Muscle of leg (tissue), 11 donors: ENCODE results near the gene GPR152. TPM values are rescaled to one million over a fixed set of nuclear protein-coding genes. Genes with fewer than 3 reads are reported as not detected.
A peak's percentile ranks its signal among the peaks of the same experiment; 100 is the strongest.
"Not testable (repeated sequence)": the region's sequence is repeated elsewhere in the genome, so short reads cannot be mapped to it uniquely, and the experiment has no call there.

ENCODE experiments used
- DNase-seq: peaks from one replicate; pipeline ENCODE4 v3.0.0; 2013
- H3K27ac ChIP-seq: one replicate; pipeline ENCODE4 v1.5.1; 2013; ENCODE audit warnings: mild to moderate bottlenecking, low read length, control low read depth
- H3K27me3 ChIP-seq: one replicate; pipeline ENCODE4 v1.6.1; 2013; ENCODE audit warnings: low read length; ENCODE audit not compliant: control insufficient read depth, insufficient read depth
- H3K36me3 ChIP-seq: one replicate; pipeline ENCODE4 v1.6.1; 2013; ENCODE audit warnings: low read length; ENCODE audit not compliant: control insufficient read depth, insufficient read depth
- H3K4me1 ChIP-seq: one replicate; pipeline ENCODE4 v1.6.1; 2013; ENCODE audit warnings: low read length; ENCODE audit not compliant: control insufficient read depth, insufficient read depth
- H3K4me3 ChIP-seq: one replicate; pipeline ENCODE4 v1.5.1; 2013; ENCODE audit warnings: low read length, control low read depth
- H3K9me3 ChIP-seq: replicated peaks from 2 replicates; pipeline ENCODE4 v1.6.1; 2013; ENCODE audit warnings: low read depth, low read length; ENCODE audit not compliant: control insufficient read depth
- WGBS: methylation state at CpG from one replicate; pipeline ENCODE4 v1.1.5; 2013; ENCODE audit warnings: missing lambda C conversion rate; ENCODE audit not compliant: insufficient coverage; 5-methylcytosine and 5-hydroxymethylcytosine counted together
- polyA plus RNA-seq, 8 donors: library from polyadenylated mRNA; unstranded; fragments of 120-200 nt; gene quantifications; one replicate each; pipeline versions ENCODE4 v1.2.1 to v1.2.3, GENCODE V29; 2013; ENCODE audit warnings: inconsistent platforms in 1 of 8, low replicate concordance in 1 of 8; ENCODE audit not compliant: insufficient read length in 8 of 8, insufficient read depth in 1 of 8
- total RNA-seq: library from RNA; stranded (reverse); fragments of 120-200 nt; gene quantifications from one replicate; pipeline ENCODE4 v1.2.4, GENCODE V29; 2013

Gene GPR152
- total and polyA plus RNA-seq, 9 donors, result not detected

DNA sequence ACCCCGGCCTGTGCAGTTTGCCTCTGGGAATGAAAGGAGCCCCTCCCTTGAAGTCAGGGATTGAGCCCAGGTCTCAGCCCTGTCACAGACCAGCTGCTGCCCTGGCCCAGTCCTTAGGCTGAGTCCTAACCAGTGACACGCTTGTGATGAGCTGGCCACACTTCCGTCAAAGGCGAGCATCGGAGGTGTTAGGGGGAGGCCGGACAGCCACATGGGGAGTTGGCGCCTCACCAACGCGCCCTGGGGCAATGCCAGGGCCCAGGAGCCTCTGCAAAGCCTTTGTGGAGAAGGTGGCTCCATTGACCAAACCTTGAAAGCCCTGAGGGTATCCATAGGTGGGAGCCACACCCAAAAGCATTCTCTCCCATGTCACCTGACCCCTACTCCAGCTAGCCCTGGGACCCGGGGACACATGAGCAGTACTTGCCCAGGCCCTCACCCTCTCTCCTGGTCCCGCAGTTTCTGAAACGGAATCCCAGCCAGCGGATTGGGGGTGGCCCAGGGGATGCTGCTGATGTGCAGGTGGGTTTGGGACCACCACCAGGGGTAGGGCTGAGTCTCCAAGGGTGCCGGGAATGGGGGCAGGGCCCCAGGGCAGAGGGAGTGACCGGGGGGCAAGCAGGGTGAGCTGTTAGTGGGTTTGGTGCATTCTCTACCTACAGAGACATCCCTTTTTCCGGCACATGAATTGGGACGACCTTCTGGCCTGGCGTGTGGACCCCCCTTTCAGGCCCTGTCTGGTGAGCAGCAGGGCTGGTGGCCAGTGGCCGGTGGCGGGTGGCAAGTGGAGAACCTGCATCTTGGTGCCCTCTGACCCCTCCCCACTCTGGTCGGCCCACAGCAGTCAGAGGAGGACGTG, 18.8 kb downstream of the GPR152 start:
- Histone ChIP-seq H3K27ac (no peak overlapping the region), H3K4me3 (no peak overlapping the region), H3K36me3 (peaks cover 72% of the 10 kb centered on the region), H3K27me3 (no peaks in the 10 kb centered on the region), H3K9me3 (no peaks in the 10 kb centered on the region), H3K4me1 (peaks cover 21% of the 10 kb centered on the region)
- no peak for DNase-seq
- WGBS, result 86% methylated on average over 15 of the region's 22 CpGs

DNA sequence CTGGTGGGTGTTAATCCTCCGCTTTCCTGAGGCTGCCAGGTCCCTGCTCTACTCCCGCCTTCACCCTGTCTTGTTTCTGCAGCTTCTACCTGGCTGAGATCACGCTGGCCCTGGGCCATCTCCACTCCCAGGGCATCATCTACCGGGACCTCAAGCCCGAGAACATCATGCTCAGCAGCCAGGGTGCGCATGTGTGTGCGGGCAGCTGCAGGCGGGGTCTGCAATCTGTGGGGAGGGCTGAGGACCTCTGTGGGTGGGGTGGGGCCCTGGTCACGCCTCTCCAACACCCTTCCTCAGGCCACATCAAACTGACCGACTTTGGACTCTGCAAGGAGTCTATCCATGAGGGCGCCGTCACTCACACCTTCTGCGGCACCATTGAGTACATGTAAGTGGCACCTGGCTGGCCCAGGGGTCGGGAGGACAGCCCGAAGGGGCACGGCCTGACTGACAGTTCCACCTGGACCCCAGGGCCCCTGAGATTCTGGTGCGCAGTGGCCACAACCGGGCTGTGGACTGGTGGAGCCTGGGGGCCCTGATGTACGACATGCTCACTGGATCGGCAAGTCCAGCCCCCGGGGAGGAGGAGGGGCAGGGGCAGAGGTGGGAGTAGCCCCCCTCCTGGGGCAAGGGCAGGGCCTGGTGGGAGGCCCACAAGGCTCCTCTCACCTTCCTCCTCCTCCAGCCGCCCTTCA, 19.7 kb downstream of the GPR152 start:
- Histone ChIP-seq H3K27me3 (no peaks in the 10 kb centered on the region), H3K4me3 (no peak overlapping the region), H3K9me3 (no peaks in the 10 kb centered on the region), H3K4me1 (peaks cover 24% of the 10 kb centered on the region), H3K27ac (no peak overlapping the region), H3K36me3 (peaks cover 67% of the 10 kb centered on the region)
- no peak for DNase-seq
- 84% methylated on average over 14 of the region's 22 CpGs for WGBS

DNA sequence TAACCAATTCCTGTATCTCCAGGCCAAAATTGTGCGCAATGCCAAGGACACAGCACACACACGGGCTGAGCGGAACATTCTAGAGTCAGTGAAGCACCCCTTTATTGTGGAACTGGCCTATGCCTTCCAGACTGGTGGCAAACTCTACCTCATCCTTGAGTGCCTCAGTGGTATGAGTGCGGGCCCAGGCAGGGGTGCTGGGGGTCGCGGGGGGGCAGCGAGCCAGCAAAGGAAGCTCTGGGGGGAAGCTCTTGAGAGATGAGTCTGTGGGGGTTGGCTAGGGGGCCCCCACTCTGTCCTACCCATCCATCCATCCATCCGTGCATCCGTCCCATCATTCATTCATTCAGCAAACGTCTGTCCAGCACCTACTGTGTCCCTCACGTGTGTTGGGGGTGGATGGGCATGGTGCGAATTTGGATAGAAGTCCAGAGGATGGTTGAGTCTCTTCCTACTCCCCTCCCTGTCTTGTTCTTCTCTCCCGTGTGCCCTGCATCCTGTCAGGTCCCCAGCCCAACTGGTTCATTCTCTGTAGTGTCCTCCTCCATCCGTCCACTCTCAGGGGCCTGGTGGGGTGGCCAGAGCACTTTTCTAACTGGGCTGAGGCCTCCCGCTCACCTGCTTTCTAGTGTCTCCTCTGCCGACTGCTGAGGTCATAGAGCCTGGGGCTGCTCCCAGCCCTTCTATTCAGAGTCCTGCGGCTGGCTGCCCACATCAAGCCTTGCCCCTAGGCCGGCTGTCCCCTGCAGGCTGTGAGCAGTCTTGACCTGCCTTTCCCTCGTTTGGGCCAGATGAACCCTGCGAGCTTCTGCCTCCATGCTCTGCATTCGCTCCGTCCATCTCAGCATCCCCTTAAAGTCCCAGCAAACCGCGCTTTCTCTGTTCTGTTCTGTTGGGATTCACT, 20.9 kb downstream of the GPR152 start:
- Histone ChIP-seq H3K4me1 (peaks cover 25% of the 10 kb centered on the region), H3K27ac (no peak overlapping the region), H3K4me3 (no peak overlapping the region), H3K27me3 (no peaks in the 10 kb centered on the region), H3K36me3 (peaks cover 65% of the 10 kb centered on the region), H3K9me3 (no peaks in the 10 kb centered on the region)
- 93% methylated on average over 17 of the region's 24 CpGs for WGBS
- DNase-seq, result no peak

DNA sequence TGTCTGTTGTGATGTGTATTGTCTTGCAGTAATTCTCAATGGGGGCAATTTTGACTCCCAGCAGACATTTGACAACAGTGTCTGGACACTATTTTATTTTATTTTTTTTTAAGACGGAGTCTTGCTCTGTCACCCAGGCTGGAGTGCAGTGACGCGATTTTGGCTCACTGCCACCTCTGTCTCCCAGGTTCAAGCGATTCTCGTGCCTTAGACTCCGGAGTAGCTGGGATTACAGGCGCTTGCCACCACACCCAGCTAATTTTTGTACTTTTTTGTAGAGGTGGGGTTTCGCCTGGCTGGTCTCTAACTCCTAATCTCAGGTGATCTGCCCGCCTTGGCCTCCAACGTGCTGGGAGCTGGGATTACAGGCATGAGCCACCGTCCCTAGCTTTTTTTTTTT, 22.8 kb downstream of the GPR152 start:
- WGBS, result 80% methylated on average over 7 of the region's 11 CpGs
- no peak overlapping the region for H3K27ac ChIP-seq
- H3K36me3 ChIP-seq, result peaks cover 62% of the 10 kb centered on the region
- no peak overlapping the region for H3K4me3 ChIP-seq
- no peaks in the 10 kb centered on the region for H3K27me3 ChIP-seq
- H3K4me1 ChIP-seq, result peaks cover 16% of the 10 kb centered on the region
- no peak for DNase-seq
- no peaks in the 10 kb centered on the region for H3K9me3 ChIP-seq

DNA sequence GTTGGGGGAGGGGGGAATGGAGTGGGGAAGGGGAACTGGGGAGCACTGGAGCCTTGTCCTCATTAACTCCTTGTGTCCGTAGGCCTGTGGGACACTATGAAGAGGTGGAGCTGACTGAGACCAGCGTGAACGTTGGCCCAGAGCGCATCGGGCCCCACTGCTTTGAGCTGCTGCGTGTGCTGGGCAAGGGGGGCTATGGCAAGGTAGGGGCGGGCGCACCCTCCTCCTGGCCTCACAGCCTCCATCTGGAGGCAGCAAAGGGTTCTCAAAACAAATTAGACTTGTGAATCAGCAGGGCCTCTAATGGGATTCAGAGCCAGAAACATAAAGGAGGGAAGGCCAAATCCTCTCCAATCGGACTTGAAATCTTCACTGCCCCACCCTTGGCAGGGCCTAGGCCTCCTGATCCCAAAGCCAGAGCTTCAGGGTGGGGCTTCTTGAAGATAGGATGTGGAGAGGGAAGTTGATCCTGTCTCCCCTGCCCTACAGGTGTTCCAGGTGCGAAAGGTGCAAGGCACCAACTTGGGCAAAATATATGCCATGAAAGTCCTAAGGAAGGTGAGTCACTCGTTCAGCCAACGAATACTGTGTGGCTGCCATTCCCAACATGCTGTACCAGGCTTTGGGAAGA, 23.4 kb downstream of the GPR152 start:
- H3K27me3 ChIP-seq, result no peaks in the 10 kb centered on the region
- peaks cover 19% of the 10 kb centered on the region for H3K4me1 ChIP-seq
- H3K27ac ChIP-seq, result peak overlapping the region; percentile 83
- H3K4me3 ChIP-seq, result peak overlapping the region; percentile 98
- no peak for DNase-seq
- H3K9me3 ChIP-seq, result no peaks in the 10 kb centered on the region
- WGBS, result 54% methylated on average over 10 of the region's 12 CpGs
- peaks cover 62% of the 10 kb centered on the region for H3K36me3 ChIP-seq

DNA sequence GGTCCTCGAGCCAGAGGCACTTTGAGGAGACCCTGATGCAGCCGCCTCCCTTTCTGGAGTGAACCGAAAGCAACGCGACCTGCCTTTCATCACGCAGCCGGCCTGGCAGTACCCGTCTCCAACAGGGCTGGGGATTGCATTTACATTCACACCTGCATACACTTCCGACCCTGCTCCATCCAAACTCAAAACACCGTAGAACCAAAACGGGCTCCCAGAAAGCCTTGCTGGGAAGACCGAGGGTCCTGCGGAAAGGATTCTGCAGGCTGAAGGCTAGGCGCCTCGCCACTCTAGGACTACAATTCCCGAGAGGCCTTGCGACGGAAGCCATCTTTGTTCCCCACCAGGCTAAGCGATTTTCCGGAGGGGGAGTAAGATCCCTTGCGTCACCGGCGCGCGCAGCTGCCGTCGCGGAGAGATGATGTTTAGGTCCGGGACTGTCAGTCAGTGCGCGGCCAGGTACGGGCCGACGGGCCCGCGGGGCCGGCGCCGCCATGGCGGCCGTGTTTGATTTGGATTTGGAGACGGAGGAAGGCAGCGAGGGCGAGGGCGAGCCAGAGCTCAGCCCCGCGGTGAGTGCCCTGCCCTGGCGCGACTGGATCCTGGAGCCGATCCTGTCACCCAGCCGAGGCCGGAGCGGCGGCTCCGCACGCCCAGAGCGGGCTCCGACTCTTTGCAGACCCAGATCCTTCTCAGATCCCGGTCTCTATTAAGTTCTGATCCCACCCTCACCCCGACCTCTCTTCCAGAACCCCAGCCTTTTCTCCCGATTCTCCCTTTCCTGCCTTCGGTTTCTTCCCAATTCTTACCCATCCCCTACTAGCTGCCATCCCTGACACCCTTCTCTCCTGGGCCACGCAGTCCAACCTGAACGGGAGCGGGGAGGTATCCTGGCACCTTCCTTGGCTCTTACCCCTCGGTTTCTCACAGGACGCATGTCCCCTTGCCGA, 24.2 kb downstream of the GPR152 start, which contains the start of gene RPS6KB2:
TSS of gene RPS6KB2 (plus strand) at position 443 of the 950 bp plus-strand sequence. CDS start at position 495, 52 bp downstream.
- under 1% methylated on average over 53 of the region's 68 CpGs for WGBS
- no peaks in the 10 kb centered on the region for H3K9me3 ChIP-seq
- peaks cover 55% of the 10 kb centered on the region for H3K36me3 ChIP-seq
- peak within 1 kb of the TSS; percentile 98 for H3K4me3 ChIP-seq
- H3K27ac ChIP-seq, result peak within 1 kb of the TSS; percentile 83
- DNase-seq, result peak; percentile 99
- H3K27me3 ChIP-seq, result no peaks in the 10 kb centered on the region
- H3K4me1 ChIP-seq, result peaks cover 19% of the 10 kb centered on the region

DNA sequence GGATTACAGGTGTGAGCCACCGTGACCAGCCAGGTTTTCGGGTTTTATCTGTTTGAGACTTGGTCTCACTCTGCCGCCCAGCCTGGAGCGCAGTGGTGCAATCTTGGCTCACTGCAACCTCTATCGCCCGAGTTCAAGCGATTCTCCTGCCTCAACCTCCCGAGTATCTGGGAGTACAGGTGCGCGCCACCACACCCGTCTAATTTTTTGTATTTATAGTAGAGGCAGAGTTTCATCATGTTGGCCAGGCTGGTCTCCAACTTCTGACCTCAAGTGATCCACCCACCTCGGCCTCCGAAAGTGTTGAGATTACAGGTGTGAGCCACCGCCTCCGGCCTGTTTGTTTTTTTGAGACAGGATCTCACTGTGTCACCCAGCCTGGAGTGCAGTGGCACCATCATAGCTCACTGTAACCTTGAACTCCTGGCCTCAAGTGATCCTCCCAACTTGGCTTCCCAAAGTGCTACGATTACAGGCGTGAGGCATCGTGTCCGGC, 25.1 kb downstream of the GPR152 start:
- not testable (repeated sequence) for H3K27me3 ChIP-seq, H3K9me3 ChIP-seq, DNase-seq
- Histone ChIP-seq H3K4me1 (peaks cover 25% of the 10 kb centered on the region), H3K36me3 (peaks cover 48% of the 10 kb centered on the region), H3K27ac (peak overlapping the region; percentile 81), H3K4me3 (peak overlapping the region; percentile 98)
- WGBS, result 95% methylated on average over 11 of the region's 19 CpGs

DNA sequence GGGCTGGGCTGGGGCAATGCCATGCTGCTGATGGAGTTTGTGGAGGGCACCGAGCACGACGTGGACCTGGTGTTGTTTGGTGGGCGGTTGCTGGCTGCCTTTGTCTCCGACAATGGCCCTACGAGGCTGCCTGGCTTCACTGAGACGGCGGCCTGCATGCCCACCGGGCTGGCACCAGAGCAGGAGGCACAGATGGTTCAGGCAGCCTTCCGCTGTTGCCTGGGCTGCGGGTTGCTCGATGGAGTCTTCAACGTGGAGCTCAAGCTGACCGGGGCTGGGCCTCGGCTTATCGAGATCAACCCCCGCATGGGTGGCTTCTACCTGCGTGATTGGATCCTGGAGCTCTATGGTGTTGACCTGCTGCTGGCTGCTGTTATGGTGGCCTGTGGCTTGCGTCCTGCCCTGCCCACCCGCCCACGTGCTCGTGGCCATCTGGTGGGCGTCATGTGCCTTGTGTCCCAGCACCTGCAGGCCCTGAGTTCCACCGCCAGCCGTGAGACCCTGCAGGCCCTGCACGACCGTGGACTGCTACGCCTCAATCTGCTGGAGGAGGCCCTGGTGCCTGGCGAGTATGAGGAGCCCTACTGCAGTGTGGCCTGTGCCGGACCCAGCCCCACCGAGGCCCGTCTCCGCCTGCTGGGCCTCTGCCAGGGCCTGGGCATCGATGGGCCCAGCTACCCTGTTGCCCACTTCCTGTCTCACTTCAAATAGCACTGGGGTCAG, 28.5 kb downstream of the GPR152 start:
- no peak for DNase-seq
- 79% methylated on average over 32 of the region's 34 CpGs for WGBS
- Histone ChIP-seq H3K9me3 (no peaks in the 10 kb centered on the region), H3K4me3 (no peak overlapping the region), H3K4me1 (peaks cover 38% of the 10 kb centered on the region), H3K36me3 (peaks cover 22% of the 10 kb centered on the region), H3K27ac (no peak overlapping the region), H3K27me3 (no peaks in the 10 kb centered on the region)
